Measurements from ENCODE around the gene KIZ. TPM values are rescaled to one million over a fixed set of nuclear protein-coding genes. Genes with fewer than 3 reads are reported as not detected.

The KIZ gene
- total RNA-seq, 1 experiment from 2014 or later: 9.1 TPM

DNA sequence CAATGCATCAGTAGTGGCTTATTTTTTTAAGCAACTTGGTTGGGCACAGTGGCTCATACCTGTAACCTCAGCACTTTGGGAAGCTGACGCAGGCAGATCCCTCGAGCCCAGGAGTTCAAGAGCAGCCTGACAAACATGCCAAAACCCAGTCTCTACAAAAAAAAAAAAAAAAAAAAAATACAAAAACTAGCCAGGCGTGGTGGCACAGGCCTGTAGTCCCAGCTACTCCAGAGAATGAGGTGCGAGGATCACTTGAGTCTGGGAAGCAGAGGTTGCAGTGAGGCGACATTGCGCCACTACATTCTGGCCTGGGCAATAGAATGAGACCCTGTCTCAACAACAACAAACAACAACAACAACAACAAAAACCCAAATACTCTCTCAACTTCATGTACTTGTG is 132.5 kb downstream of the KIZ start:
- H3K4me1 ChIP-seq (ENCODE audit: insufficient read depth, low read length, poor library complexity, severe bottlenecking): no peaks in the 10 kb centered on the region
- DNase-seq (ENCODE audit: low spot score): no peak
- no TSS peak for BruUV-seq (replicated peaks)
- TF ChIP-seq EZH2 (IDR thresholded peaks at IDR 0.05; ENCODE audit: borderline replicate concordance, low read depth, low read length, poor library complexity, severe bottlenecking) (no peak), CTCF (conservative IDR thresholded peaks at IDR 0.05; ENCODE audit: low read depth, low read length) (no peak)
- no peaks in the 10 kb centered on the region for H3K36me3 ChIP-seq (ENCODE audit: insufficient read depth, low read length, poor library complexity, severe bottlenecking)
- H3K27ac ChIP-seq (ENCODE audit: low read depth, low read length, poor library complexity, severe bottlenecking): no peak overlapping the region
- no peaks in the 10 kb centered on the region for H3K9me3 ChIP-seq (ENCODE audit: low read depth, low read length, poor library complexity, severe bottlenecking)
- ChIA-PET CTCF (no interaction called here), POLR2A (ENCODE audit: low non-redundant PET) (no interaction called here)
- no peaks in the 10 kb centered on the region for H3K27me3 ChIP-seq (replicated peaks; ENCODE audit: insufficient read depth, low read depth, low read length, poor library complexity)
- H3K4me3 ChIP-seq (ENCODE audit: low read depth, low read length, poor library complexity, severe bottlenecking): no peak overlapping the region
- intact Hi-C loops (cut with micrococcal nuclease; ENCODE audit: unreplicated experiment): no loop called here

DNA sequence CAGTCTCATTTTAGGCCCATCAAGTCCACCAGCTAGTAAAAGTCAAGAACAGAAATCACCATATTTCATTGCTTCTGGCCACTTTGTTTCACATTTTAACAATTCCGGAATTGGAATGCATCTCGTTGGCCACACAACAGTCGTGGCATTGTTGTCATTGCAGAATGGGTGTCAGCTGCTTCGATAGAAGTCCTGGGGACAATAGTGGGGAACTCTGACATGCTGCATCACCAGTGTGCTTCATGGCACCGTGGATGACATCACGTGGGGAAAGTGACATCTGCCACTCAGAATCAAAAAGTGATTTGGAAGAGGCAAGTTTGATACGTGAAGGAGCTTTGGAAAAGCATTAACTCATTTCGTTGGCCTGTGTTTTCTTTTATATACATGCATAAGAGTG is 133.5 kb downstream of the KIZ start:
- Histone ChIP-seq H3K4me3 (ENCODE audit: low read depth, low read length, poor library complexity, severe bottlenecking) (no peak overlapping the region), H3K9me3 (ENCODE audit: low read depth, low read length, poor library complexity, severe bottlenecking) (no peaks in the 10 kb centered on the region), H3K36me3 (ENCODE audit: insufficient read depth, low read length, poor library complexity, severe bottlenecking) (no peaks in the 10 kb centered on the region), H3K27ac (ENCODE audit: low read depth, low read length, poor library complexity, severe bottlenecking) (no peak overlapping the region), H3K4me1 (ENCODE audit: insufficient read depth, low read length, poor library complexity, severe bottlenecking) (no peaks in the 10 kb centered on the region), H3K27me3 (replicated peaks; ENCODE audit: insufficient read depth, low read depth, low read length, poor library complexity) (no peaks in the 10 kb centered on the region)
- no peak for DNase-seq (ENCODE audit: low spot score)
- intact Hi-C loops (cut with micrococcal nuclease; ENCODE audit: unreplicated experiment): no loop called here
- ChIA-PET CTCF (no interaction called here), POLR2A (ENCODE audit: low non-redundant PET) (no interaction called here)
- BruUV-seq (replicated peaks): no TSS peak
- no peak for TF ChIP-seq EZH2 (IDR thresholded peaks at IDR 0.05; ENCODE audit: borderline replicate concordance, low read depth, low read length, poor library complexity, severe bottlenecking)
- no peak for TF ChIP-seq CTCF (conservative IDR thresholded peaks at IDR 0.05; ENCODE audit: low read depth, low read length)

- TF ChIP-seq CTCF (conservative IDR thresholded peaks at IDR 0.05; ENCODE audit: low read depth, low read length) (no peak), EZH2 (IDR thresholded peaks at IDR 0.05; ENCODE audit: borderline replicate concordance, low read depth, low read length, poor library complexity, severe bottlenecking) (no peak)
- H3K9me3 ChIP-seq (ENCODE audit: low read depth, low read length, poor library complexity, severe bottlenecking): no peaks in the 10 kb centered on the region
- no peak overlapping the region for H3K4me3 ChIP-seq (ENCODE audit: low read depth, low read length, poor library complexity, severe bottlenecking)
- H3K36me3 ChIP-seq (ENCODE audit: insufficient read depth, low read length, poor library complexity, severe bottlenecking): no peaks in the 10 kb centered on the region
- H3K4me1 ChIP-seq (ENCODE audit: insufficient read depth, low read length, poor library complexity, severe bottlenecking): no peaks in the 10 kb centered on the region
- ChIA-PET CTCF (no interaction called here), POLR2A (ENCODE audit: low non-redundant PET) (no interaction called here)
- H3K27me3 ChIP-seq (replicated peaks; ENCODE audit: insufficient read depth, low read depth, low read length, poor library complexity): no peaks in the 10 kb centered on the region
- intact Hi-C loops (cut with micrococcal nuclease; ENCODE audit: unreplicated experiment): no loop called here
- no TSS peak for BruUV-seq (replicated peaks)
- H3K27ac ChIP-seq (ENCODE audit: low read depth, low read length, poor library complexity, severe bottlenecking): no peak overlapping the region
- DNase-seq (ENCODE audit: low spot score): no peak
Measured at GRCh38 chr20:21262812-21263211, 136.9 kb downstream of the KIZ start.

Data from A673 (cell line).